Endothelial cell of umbilical vein (primary cell): ENCODE data around the gene SYTL4. TPM values are rescaled to one million over a fixed set of nuclear protein-coding genes. Genes with fewer than 3 reads are reported as not detected.

Experiments used
- BruUV-seq: library from RNA; stranded (reverse); fragments of 400-500 nt; replicated peaks from 2 replicates; lab custom pipeline; 2021; lab: Mats Ljungman, UMichigan
- CTCF ChIA-PET: fragments of 300-600, 350-600 bp; sonication (Branson Sonifier 250); formaldehyde crosslinking; loops from one replicate; lab custom pipeline; 2021; ENCODE audit warnings: antibody characterized with exemption, inconsistent platforms; lab: Charles Lee
- POLR2A ChIA-PET: fragments of 300-600, 350-600 bp; sonication (Branson Sonifier 250); formaldehyde crosslinking; loops from one replicate; lab custom pipeline; 2021; ENCODE audit warnings: antibody characterized with exemption, inconsistent platforms; lab: Charles Lee
- DNase-seq: peaks from one replicate; pipeline ENCODE4 v3.0.0-alpha.2; 2011; ENCODE audit warnings: low read depth, low spot score
- FAIRE-seq: peaks from 2 replicates; lab custom pipeline; 2011; peaks lifted over from hg19 to GRCh38; lab: Jason Lieb, UNC
- H2AFZ ChIP-seq: 2 replicates; pipeline ENCODE4 v1.6.0; 2012; ENCODE audit warnings: low read depth, low read length, control low read depth, inconsistent platforms
- H3K27ac ChIP-seq: 2 replicates; pipeline ENCODE4 v1.5.1; 2011; ENCODE audit warnings: low read depth, mild to moderate bottlenecking, control low read depth, low read length, moderate library complexity; ENCODE audit not compliant: insufficient read depth
- H3K27me3 ChIP-seq, 2 experiments: 2 replicates each; pipeline versions ENCODE4 v1.6.0 to v1.6.1; 2011; ENCODE audit warnings: low read length in 2 of 2, mixed read lengths in 1 of 2; ENCODE audit not compliant: control insufficient read depth in 2 of 2, insufficient read depth in 2 of 2
- H3K36me3 ChIP-seq, 2 experiments: 2 replicates in 1 of 2; 3 replicates in 1 of 2; pipeline ENCODE4 v1.5.1; 2011; ENCODE audit warnings: low read length in 2 of 2, mild to moderate bottlenecking in 1 of 2, moderate library complexity in 1 of 2; ENCODE audit not compliant: control insufficient read depth in 2 of 2, insufficient read depth in 2 of 2; ENCODE audit errors: extremely low read depth in 1 of 2
- H3K4me1 ChIP-seq: 3 replicates; pipeline ENCODE4 v1.5.1; 2011; ENCODE audit warnings: mild to moderate bottlenecking, low read length; ENCODE audit not compliant: control insufficient read depth, insufficient read depth; ENCODE audit errors: extremely low read depth
- H3K4me2 ChIP-seq: 2 replicates; pipeline ENCODE4 v1.6.1; 2011; ENCODE audit warnings: low read length, control low read depth, mixed read lengths; ENCODE audit not compliant: insufficient read depth
- H3K4me3 ChIP-seq, 3 experiments: fragments of 200-600 bp in 1 of 3; sonication (generic), shearing (Covaris generic) in 1 of 3; replicated peaks in 1 of 3; 2 replicates each; pipeline ENCODE4 v1.5.1; 2011 to 2016; ENCODE audit warnings: control low read depth in 3 of 3, low read length in 3 of 3, mild to moderate bottlenecking in 2 of 3, inconsistent platforms in 1 of 3, low read depth in 1 of 3, moderate library complexity in 1 of 3; ENCODE audit not compliant: insufficient read depth in 1 of 3
- H3K79me2 ChIP-seq: 2 replicates; pipeline ENCODE4 v1.6.0; 2012; ENCODE audit warnings: low read length, inconsistent platforms; ENCODE audit not compliant: control insufficient read depth, insufficient read depth
- H3K9ac ChIP-seq: replicated peaks from 2 replicates; pipeline ENCODE3; 2011; ENCODE audit warnings: low read length, control low read depth; ENCODE audit not compliant: insufficient read depth; ENCODE audit errors: extremely low read depth
- H3K9me1 ChIP-seq: replicated peaks from 3 replicates; pipeline ENCODE4 v1.6.0; 2011; ENCODE audit warnings: mild to moderate bottlenecking, low read length; ENCODE audit not compliant: control insufficient read depth, insufficient read depth; ENCODE audit errors: extremely low read depth
- H3K9me3 ChIP-seq: replicated peaks from 2 replicates; pipeline ENCODE4 v1.5.1; 2012; ENCODE audit warnings: low read length, inconsistent platforms; ENCODE audit not compliant: control insufficient read depth, insufficient read depth
- H4K20me1 ChIP-seq: replicated peaks from 2 replicates; pipeline ENCODE3; 2011; ENCODE audit warnings: mild to moderate bottlenecking, low read length; ENCODE audit not compliant: control insufficient read depth, insufficient read depth; ENCODE audit errors: extremely low read depth
- CTCF ChIP-seq, 2 donors: IDR thresholded peaks; 1 replicate in 1 of 2; 2 replicates in 1 of 2; pipeline ENCODE4 v1.5.1; 2011; ENCODE audit warnings: low read length in 2 of 2, mild to moderate bottlenecking in 2 of 2, moderate library complexity in 2 of 2, control low read depth in 1 of 2, inconsistent platforms in 1 of 2, low read depth in 1 of 2; ENCODE audit not compliant: insufficient read depth in 1 of 2; ENCODE audit errors: extremely low read depth in 1 of 2
- POLR2A ChIP-seq: IDR thresholded peaks from 2 replicates; pipeline ENCODE4 v1.6.1; 2012; ENCODE audit warnings: low read depth, mild to moderate bottlenecking, control low read depth, low read length
- POLR2AphosphoS5 ChIP-seq: IDR thresholded peaks from 2 replicates; pipeline ENCODE4 v1.6.1; 2012; ENCODE audit warnings: low read depth, mild to moderate bottlenecking, control low read depth, low read length, moderate library complexity; ENCODE audit not compliant: insufficient read depth
- dilution Hi-C: fragments of 300-500 bp; cut with MboI; formaldehyde crosslinking; loops from one replicate; pipeline ENCODE4 v1.15.0; 2019; ENCODE audit warnings: low sequenced_read_pairs; ENCODE audit not compliant: extremely low pct_ligation_motif_present
- intact Hi-C: fragments of 100-400 bp; cut with micrococcal nuclease; formaldehyde crosslinking; loops from one replicate; pipeline ENCODE4 v1.10.0; 2022
- polyA plus RNA-seq, 4 experiments: library from polyadenylated mRNA; depleted of rRNA in 3 of 4; stranded (reverse) in 3 of 4; unstranded in 1 of 4; fragments of >200 nt; gene quantifications; 2 replicates each; pipeline versions ENCODE4 v1.2.1 to v1.2.3, GENCODE V29; 2011 to 2012; ENCODE audit warnings: missing spikeins in 1 of 4
- total RNA-seq: library from RNA; stranded (reverse); gene quantifications from 2 replicates; pipeline ENCODE4 v1.2.3, GENCODE V29; 2021

SYTL4 gene
- total and polyA plus RNA-seq, 2 donors (not counting 3 experiments of a cell fraction or from before 2014, with no cell fraction given): 25.6 to 44.1 TPM

DNA sequence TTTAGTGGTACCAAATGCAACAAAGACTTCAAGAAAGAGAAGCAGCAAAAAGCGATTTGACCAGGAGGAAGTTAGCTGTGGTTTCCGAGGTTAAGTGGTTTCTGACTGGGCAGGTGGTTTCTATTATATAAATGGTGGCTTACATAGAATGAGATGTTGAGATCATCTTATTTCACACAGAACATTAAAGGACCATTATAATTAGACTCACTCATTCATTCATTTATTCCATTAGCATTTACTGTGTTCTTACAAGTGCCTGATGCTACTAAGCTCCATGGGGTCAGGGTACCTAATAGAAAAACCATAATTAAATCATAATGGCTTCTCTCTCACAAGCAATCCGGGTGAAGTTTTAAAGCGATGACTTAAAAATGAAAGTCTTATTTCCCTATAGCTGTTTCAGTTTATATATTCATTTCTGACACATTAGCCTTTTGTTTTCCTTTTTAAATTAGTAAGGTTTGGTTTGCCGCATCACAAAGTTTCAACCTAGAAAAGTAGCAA is 105.9 kb downstream of the SYTL4 start:
- H3K27ac ChIP-seq: no peak overlapping the region
- H3K9ac ChIP-seq: no peak overlapping the region
- no TSS peak for BruUV-seq
- POLR2A ChIA-PET: no interaction called here
- no peak overlapping the region for H3K4me3 ChIP-seq
- TF ChIP-seq POLR2AphosphoS5 (no peak), CTCF (IDR thresholded peaks at IDR 0.05; ENCODE audit: extremely low read depth in 1 of 2, insufficient read depth in 1 of 2, low read depth in 1 of 2, low read length in 2 of 2) (no peak), POLR2A (no peak)
- H3K4me1 ChIP-seq: no peaks in the 10 kb centered on the region
- no peak for FAIRE-seq
- peaks cover 3 to 4% of the 10 kb centered on the region in 2 experiments for H3K36me3 ChIP-seq
- DNase-seq: no peak
- intact Hi-C loops: no loop called here
- no peak overlapping the region for H2AFZ ChIP-seq
- dilution Hi-C loops: no loop called here
- H3K27me3 ChIP-seq: no peaks in the 10 kb centered on the region
- no peaks in the 10 kb centered on the region for H3K9me1 ChIP-seq
- H3K9me3 ChIP-seq: no peaks in the 10 kb centered on the region
- H4K20me1 ChIP-seq: no peaks in the 10 kb centered on the region
- no peak overlapping the region for H3K4me2 ChIP-seq
- H3K79me2 ChIP-seq: no peaks in the 10 kb centered on the region
- CTCF ChIA-PET: interaction anchor here (1.0 to 3.0 kb wide), 2 partner anchors 10 to 11 kb away, joined by 3 to 11 read pairs; partner anchors contain the start of gene TSPAN6

Other genes starting within 250 kb of the SYTL4 start
- gene TNMD, start 147.2 kb downstream of the SYTL4 start, total RNA-seq: not detected in 2 replicates
- not detected in 2 replicates for gene TNMD, start 147.2 kb downstream of the SYTL4 start, polyA plus RNA-seq
- 43.1 and 44.6 TPM in 2 replicates for gene TSPAN6, start 95.3 kb downstream of the SYTL4 start, total RNA-seq
- 53.7 and 65.5 TPM in 2 replicates for gene TSPAN6, start 95.3 kb downstream of the SYTL4 start, polyA plus RNA-seq
- 124 and 133 TPM in 2 replicates for gene SRPX2, start 87.9 kb downstream of the SYTL4 start, total RNA-seq
- 260 and 265 TPM in 2 replicates for gene SRPX2, start 87.9 kb downstream of the SYTL4 start, polyA plus RNA-seq
- 24.8 and 25.2 TPM in 2 replicates for gene CSTF2, start 88.3 kb upstream of the SYTL4 start, total RNA-seq
- 14.3 and 18.5 TPM in 2 replicates for gene CSTF2, start 88.3 kb upstream of the SYTL4 start, polyA plus RNA-seq
- not detected in 2 replicates for gene NOX1, start 142.2 kb upstream of the SYTL4 start, total RNA-seq
- not detected in 2 replicates for gene NOX1, start 142.2 kb upstream of the SYTL4 start, polyA plus RNA-seq
- 0.88 and 1.5 TPM in 2 replicates for gene XKRX, start 196.8 kb upstream of the SYTL4 start, total RNA-seq
- gene XKRX, start 196.8 kb upstream of the SYTL4 start, polyA plus RNA-seq: 0.33 and 0.37 TPM in 2 replicates
- gene ARL13A, start 237.6 kb upstream of the SYTL4 start, total RNA-seq: not detected in 2 replicates
- not detected in 2 replicates for gene ARL13A, start 237.6 kb upstream of the SYTL4 start, polyA plus RNA-seq